Stimulated activated CD4-positive, alpha-beta T cell treated with anti-CD3 and anti-CD28 coated beads, Interleukin-1b, Interleukin-23, amount 100 ng/mL, for 4 hours (primary cell): ENCODE measurements around the gene ETFDH.
"Not testable (repeated sequence)": the region's sequence is repeated elsewhere in the genome, so short reads cannot be mapped to it uniquely, and the experiment has no call there.

Experiments used
- DNase-seq, 2 donors: peaks; one replicate each; pipeline ENCODE4 v3.0.0-alpha.2; 2020; ENCODE audit warnings: low read depth in 2 of 2

ETFDH gene

DNA sequence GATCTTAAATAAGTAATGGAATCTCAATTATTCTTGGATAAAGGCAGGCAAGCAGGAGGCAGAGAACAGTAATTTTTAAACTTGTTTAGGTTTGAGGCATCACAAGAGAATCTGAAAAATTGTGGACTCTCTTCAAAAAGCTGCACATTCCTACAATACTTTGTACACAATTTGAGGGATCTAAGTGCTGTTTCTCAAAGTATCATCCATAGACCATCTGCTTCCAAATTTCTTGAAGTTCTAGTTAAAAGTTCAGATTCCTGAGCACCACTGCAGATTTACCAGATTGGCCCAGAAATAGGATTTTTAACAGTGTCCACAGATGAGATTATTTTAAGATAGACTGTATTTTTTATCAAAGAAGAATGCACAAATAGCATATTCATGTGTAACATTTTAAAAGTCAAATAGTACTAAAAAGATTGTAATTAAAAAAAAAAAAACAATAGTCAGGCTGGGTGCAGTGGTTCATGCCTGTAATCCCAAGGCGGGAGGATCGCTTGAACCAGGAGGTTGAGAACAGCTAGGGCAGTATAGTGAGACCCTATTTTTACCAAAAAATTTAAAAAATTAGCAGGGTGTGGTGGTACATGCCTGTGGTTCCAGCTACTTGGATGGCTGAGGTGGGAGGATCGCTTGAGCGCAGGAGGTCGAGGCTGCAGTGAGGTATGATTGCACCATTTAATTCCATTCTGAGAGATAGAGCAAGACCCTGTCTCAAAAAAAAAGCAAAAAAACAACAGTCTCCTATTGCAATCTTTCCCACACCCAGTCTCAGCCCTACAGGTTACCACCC lies 82.5 kb downstream of the ETFDH start:
- DNase-seq: no peak

DNA sequence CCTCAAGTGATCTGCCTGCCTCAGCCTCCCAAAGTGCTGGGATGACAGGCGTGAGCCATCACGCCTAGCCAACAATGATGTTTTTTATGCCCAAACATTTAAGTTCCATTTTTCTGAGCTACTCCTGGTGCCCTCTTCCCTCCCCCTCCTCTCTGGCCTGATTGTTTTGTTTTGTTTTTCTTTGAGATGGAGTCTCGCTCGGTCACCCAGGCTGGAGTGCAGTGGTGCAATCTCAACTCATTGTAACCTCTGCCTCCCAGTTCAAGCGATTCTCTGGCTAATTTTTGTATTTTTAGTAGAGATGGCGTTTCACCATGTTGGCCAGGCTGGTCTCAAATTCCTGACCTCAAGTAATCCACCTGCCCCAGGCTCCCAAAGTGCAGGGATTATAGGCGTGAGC lies 83.7 kb downstream of the ETFDH start:
- DNase-seq: not testable (repeated sequence)

DNA sequence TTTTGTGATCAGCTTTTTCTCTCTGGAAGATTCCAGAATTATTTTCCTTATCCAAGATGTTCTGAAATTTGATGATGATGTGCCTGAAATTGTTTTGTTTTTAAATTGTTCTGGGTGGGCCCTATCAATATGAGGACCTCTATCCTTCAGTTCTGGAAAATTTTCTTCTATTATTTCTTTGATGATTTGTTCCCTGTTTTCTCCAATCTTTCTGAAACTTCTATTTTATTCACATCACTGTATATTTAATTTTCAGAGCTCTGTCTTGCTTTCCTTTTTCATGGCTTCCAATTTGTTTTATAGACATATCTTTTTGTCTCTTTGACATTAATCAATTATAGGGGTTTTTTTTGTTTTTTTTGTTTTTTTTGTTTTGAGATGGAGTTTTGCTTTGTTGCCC lies 84.5 kb downstream of the ETFDH start:
- no peak for DNase-seq

DNA sequence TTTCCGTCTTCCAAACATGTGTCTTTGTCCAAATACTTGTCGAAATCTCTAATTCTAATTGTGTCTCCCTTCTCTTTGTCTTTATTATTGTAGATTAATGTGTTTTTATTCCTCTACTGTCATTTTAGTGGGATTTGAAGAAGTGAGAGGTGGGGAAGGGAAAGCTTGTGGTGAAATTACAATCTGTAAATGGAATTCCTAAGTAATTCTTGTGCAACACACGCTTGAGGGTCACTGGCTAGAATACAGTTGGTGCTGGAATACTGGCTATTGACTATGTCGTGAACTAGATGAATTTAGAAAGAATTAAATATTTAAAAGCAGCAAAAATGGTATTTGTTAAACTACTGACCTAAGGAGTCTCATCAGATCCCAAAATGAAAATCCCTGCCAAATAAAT lies 86.0 kb downstream of the ETFDH start:
- no peak for DNase-seq

DNA sequence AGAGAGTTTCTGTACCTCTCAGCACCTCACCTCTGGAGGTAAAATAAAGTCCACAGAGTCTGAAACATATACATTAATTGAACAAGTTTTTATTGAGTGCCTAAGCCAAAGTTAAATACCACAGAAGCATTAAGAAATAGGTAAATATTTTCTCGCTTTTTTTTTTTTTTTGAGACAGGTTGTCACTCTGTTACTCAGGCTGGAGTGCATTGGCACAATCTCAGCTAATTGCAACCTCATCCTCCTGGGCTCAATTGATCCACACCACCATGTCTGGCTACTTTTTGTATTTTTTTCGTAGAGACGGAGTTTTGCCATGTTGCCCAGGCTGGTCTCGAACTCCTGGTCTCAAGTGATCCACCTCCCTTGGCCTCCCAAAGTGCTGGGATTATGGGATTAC lies 86.6 kb downstream of the ETFDH start:
- no peak for DNase-seq
